ENCODE measurements around the gene STAP1.
A peak's percentile ranks its signal among the peaks of the same experiment; 100 is the strongest.

The STAP1 gene

DNA sequence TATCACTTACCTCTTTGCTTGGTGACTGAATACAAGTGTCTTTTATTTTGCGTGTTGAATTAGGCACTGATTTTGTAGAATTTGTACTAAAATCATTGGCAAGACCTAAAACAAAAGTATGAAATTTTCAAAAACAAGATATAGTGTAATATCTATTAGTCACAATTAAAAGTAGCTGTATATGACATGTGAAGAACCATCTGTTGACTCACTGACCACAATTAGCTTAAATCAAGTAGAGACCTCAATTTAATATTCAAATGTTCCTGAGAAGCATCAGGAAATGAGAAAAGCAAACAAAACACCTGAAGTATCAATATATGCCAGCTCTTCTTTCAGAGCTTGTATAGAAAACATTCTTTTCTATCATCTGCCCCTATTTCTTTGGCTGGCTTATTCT, 18.7 kb upstream of the STAP1 start (continued):
- no peak for TF ChIP-seq RARB (CRISPR knock-in tag; IDR thresholded peaks at IDR 0.05)
- TF ChIP-seq ISL1 (CRISPR knock-in tag; IDR thresholded peaks at IDR 0.05) = no peak
- no peak for TF ChIP-seq OSR1 (CRISPR knock-in tag; IDR thresholded peaks at IDR 0.05)

DNA sequence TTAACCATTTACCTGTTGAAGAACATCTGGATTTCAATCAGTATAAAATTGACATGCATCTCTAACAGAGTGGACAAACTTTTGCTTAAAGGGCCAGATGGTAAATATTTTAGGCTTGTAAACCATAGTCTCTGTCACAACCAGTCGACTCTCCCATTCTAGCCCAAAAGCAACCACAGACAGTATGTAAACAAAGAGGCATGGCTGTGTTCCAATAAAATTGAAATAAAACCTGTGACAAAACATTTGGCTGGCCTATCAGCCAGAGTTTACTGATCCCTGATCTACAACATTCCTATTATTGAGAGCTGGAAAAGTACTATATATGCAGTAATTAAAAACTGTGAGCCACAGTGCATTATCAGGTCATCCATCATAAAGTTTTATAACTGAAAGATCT, 16.5 kb upstream of the STAP1 start:
- TF ChIP-seq CSDC2 (CRISPR knock-in tag; IDR thresholded peaks at IDR 0.05) (no peak), ZFP3 (CRISPR knock-in tag; IDR thresholded peaks at IDR 0.05) (no peak), BACH2 (CRISPR knock-in tag; IDR thresholded peaks at IDR 0.05; ENCODE audit: borderline replicate concordance) (no peak), TOX (CRISPR knock-in tag; IDR thresholded peaks at IDR 0.05; ENCODE audit: borderline replicate concordance) (no peak), TCF4 (CRISPR knock-in tag; IDR thresholded peaks at IDR 0.05; ENCODE audit: borderline replicate concordance) (no peak), GLIS3 (CRISPR knock-in tag; IDR thresholded peaks at IDR 0.05) (no peak), SNAI2 (CRISPR knock-in tag; IDR thresholded peaks at IDR 0.05) (no peak), RARB (CRISPR knock-in tag; IDR thresholded peaks at IDR 0.05) (no peak), PPARA (CRISPR knock-in tag; IDR thresholded peaks at IDR 0.05; ENCODE audit: borderline replicate concordance) (no peak), ARNTL (CRISPR knock-in tag; IDR thresholded peaks at IDR 0.05; ENCODE audit: borderline replicate concordance, low read depth) (no peak), ZFP30 (CRISPR knock-in tag; IDR thresholded peaks at IDR 0.05) (no peak), ZNF565 (CRISPR knock-in tag; conservative IDR thresholded peaks at IDR 0.05; ENCODE audit: low read depth) (no peak), ZNF8 (CRISPR knock-in tag; IDR thresholded peaks at IDR 0.05) (no peak), ISL1 (CRISPR knock-in tag; IDR thresholded peaks at IDR 0.05) (no peak)
- TF ChIP-seq, protein P1, sequence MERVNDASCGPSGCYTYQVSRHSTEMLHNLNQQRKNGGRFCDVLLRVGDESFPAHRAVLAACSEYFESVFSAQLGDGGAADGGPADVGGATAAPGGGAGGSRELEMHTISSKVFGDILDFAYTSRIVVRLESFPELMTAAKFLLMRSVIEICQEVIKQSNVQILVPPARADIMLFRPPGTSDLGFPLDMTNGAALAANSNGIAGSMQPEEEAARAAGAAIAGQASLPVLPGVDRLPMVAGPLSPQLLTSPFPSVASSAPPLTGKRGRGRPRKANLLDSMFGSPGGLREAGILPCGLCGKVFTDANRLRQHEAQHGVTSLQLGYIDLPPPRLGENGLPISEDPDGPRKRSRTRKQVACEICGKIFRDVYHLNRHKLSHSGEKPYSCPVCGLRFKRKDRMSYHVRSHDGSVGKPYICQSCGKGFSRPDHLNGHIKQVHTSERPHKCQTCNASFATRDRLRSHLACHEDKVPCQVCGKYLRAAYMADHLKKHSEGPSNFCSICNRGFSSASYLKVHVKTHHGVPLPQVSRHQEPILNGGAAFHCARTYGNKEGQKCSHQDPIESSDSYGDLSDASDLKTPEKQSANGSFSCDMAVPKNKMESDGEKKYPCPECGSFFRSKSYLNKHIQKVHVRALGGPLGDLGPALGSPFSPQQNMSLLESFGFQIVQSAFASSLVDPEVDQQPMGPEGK (CRISPR knock-in tag; IDR thresholded peaks at IDR 0.05; ENCODE audit: borderline replicate concordance) = no peak
- TF ChIP-seq, protein P2, sequence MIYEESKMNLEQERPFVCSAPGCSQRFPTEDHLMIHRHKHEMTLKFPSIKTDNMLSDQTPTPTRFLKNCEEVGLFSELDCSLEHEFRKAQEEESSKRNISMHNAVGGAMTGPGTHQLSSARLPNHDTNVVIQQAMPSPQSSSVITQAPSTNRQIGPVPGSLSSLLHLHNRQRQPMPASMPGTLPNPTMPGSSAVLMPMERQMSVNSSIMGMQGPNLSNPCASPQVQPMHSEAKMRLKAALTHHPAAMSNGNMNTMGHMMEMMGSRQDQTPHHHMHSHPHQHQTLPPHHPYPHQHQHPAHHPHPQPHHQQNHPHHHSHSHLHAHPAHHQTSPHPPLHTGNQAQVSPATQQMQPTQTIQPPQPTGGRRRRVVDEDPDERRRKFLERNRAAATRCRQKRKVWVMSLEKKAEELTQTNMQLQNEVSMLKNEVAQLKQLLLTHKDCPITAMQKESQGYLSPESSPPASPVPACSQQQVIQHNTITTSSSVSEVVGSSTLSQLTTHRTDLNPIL (CRISPR knock-in tag; IDR thresholded peaks at IDR 0.05; ENCODE audit: low read depth) = no peak
- ATAC-seq = no peak

DNA sequence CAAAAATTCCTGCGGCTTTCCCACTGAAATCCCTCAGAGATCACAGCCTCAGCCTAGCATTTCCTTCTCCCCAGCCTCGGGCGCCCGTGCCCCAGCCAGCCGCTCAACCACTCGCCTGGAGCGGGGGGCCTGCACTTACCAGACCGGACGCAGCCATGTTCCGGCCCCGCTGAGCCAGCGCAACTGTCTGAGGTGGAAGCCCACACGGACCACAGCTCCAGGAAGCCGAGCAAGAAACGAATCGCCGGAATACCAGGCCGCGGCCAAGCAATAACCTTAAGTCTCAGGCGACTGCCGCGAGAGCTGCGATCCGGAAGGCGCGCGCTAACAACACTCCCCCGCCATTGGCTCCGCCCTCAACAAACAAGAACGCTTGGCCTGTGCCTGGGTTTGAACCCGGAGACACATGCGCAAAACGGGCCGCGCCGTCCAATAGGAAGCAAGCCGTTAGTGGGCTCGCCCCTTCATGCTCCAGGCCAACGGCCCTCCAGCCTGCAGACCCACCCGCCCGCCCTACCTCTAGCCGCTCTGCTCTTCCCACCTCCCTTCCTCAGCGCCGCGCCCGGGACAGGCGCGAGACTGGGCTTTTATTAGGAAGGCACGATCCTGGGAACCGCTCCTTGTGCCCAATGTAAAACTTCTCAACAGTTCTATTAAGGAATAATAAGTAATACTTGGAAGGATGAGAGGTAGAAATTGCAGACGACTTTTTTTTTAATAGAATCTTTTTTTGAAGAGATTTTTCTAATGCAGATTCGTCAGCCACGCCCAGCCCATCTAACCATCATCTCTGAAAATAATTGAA, 13.1 kb upstream of the STAP1 start, which contains the start of gene CENPC:
CENPC (minus strand) TSS at position 305 of the 805 bp plus-strand sequence; CDS start at position 157, 148 bp downstream.
- ATAC-seq = peak; percentile 99
- TF ChIP-seq GLIS3 (CRISPR knock-in tag; IDR thresholded peaks at IDR 0.05) = 0 out of 2 replicates have a peak, but pooled peaks have one; percentile 14
- TF ChIP-seq, protein P3, sequence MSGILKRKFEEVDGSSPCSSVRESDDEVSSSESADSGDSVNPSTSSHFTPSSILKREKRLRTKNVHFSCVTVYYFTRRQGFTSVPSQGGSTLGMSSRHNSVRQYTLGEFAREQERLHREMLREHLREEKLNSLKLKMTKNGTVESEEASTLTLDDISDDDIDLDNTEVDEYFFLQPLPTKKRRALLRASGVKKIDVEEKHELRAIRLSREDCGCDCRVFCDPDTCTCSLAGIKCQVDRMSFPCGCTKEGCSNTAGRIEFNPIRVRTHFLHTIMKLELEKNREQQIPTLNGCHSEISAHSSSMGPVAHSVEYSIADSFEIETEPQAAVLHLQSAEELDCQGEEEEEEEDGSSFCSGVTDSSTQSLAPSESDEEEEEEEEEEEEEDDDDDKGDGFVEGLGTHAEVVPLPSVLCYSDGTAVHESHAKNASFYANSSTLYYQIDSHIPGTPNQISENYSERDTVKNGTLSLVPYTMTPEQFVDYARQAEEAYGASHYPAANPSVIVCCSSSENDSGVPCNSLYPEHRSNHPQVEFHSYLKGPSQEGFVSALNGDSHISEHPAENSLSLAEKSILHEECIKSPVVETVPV (CRISPR knock-in tag; IDR thresholded peaks at IDR 0.05) = no peak

DNA sequence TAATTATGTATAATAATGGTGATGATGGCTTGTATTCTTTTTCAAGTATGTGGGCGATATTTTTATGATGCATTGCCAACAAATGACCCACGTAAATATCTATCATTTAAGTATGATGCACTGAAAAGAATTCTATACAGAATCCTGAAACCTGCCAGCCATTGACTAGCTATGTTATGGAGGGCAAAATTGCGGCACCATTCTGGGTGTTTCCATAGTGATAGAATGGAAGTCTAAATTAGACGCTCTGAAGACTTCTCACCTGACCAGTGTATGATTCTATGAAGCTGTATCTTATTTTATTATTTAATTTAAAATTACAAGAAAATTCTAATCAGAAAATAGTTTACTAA, 12.5 kb upstream of the STAP1 start:
- TF ChIP-seq ZNF565 (CRISPR knock-in tag; conservative IDR thresholded peaks at IDR 0.05; ENCODE audit: low read depth) = no peak
- no peak for TF ChIP-seq TCF4 (CRISPR knock-in tag; IDR thresholded peaks at IDR 0.05; ENCODE audit: borderline replicate concordance)
- TF ChIP-seq, protein P3 (CRISPR knock-in tag; IDR thresholded peaks at IDR 0.05) = no peak
- no peak for TF ChIP-seq ZFP30 (CRISPR knock-in tag; IDR thresholded peaks at IDR 0.05)
- TF ChIP-seq TOX (CRISPR knock-in tag; IDR thresholded peaks at IDR 0.05; ENCODE audit: borderline replicate concordance) = no peak
- no peak for TF ChIP-seq OSR1 (CRISPR knock-in tag; IDR thresholded peaks at IDR 0.05)
- TF ChIP-seq, protein P4, sequence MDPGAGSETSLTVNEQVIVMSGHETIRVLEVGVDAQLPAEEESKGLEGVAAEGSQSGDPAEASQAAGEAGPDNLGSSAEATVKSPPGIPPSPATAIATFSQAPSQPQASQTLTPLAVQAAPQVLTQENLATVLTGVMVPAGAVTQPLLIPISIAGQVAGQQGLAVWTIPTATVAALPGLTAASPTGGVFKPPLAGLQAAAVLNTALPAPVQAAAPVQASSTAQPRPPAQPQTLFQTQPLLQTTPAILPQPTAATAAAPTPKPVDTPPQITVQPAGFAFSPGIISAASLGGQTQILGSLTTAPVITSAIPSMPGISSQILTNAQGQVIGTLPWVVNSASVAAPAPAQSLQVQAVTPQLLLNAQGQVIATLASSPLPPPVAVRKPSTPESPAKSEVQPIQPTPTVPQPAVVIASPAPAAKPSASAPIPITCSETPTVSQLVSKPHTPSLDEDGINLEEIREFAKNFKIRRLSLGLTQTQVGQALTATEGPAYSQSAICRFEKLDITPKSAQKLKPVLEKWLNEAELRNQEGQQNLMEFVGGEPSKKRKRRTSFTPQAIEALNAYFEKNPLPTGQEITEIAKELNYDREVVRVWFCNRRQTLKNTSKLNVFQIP (CRISPR knock-in tag; IDR thresholded peaks at IDR 0.05; ENCODE audit: borderline replicate concordance, low read depth) = no peak
- TF ChIP-seq ZFP3 (CRISPR knock-in tag; IDR thresholded peaks at IDR 0.05) = no peak
- no peak for TF ChIP-seq CSDC2 (CRISPR knock-in tag; IDR thresholded peaks at IDR 0.05)
- TF ChIP-seq ZC3H10 (CRISPR knock-in tag; IDR thresholded peaks at IDR 0.05) = no peak
- TF ChIP-seq, protein P5, sequence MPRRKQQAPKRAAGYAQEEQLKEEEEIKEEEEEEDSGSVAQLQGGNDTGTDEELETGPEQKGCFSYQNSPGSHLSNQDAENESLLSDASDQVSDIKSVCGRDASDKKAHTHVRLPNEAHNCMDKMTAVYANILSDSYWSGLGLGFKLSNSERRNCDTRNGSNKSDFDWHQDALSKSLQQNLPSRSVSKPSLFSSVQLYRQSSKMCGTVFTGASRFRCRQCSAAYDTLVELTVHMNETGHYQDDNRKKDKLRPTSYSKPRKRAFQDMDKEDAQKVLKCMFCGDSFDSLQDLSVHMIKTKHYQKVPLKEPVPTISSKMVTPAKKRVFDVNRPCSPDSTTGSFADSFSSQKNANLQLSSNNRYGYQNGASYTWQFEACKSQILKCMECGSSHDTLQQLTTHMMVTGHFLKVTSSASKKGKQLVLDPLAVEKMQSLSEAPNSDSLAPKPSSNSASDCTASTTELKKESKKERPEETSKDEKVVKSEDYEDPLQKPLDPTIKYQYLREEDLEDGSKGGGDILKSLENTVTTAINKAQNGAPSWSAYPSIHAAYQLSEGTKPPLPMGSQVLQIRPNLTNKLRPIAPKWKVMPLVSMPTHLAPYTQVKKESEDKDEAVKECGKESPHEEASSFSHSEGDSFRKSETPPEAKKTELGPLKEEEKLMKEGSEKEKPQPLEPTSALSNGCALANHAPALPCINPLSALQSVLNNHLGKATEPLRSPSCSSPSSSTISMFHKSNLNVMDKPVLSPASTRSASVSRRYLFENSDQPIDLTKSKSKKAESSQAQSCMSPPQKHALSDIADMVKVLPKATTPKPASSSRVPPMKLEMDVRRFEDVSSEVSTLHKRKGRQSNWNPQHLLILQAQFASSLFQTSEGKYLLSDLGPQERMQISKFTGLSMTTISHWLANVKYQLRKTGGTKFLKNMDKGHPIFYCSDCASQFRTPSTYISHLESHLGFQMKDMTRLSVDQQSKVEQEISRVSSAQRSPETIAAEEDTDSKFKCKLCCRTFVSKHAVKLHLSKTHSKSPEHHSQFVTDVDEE (CRISPR knock-in tag; IDR thresholded peaks at IDR 0.05) = no peak
- no peak for TF ChIP-seq ESRRG (CRISPR knock-in tag; IDR thresholded peaks at IDR 0.05)
- TF ChIP-seq GLIS3 (CRISPR knock-in tag; IDR thresholded peaks at IDR 0.05) = no peak
- TF ChIP-seq PPARA (CRISPR knock-in tag; IDR thresholded peaks at IDR 0.05; ENCODE audit: borderline replicate concordance) = no peak
- TF ChIP-seq ZNF70 (CRISPR knock-in tag; IDR thresholded peaks at IDR 0.05) = no peak
- TF ChIP-seq ARNTL (CRISPR knock-in tag; IDR thresholded peaks at IDR 0.05; ENCODE audit: borderline replicate concordance, low read depth) = no peak
- no peak for TF ChIP-seq ISL1 (CRISPR knock-in tag; IDR thresholded peaks at IDR 0.05)
- ATAC-seq = no peak; the same call in 2 of the 3 replicates

Measured in SK-N-SH treated with all-trans-retinoic acid at 6 μM for 48 hours (cell line).